Posterior cingulate gyrus (tissue), 11 donors: ENCODE measurements around the gene SAMD11.
A peak's percentile ranks its signal among the peaks of the same experiment; 100 is the strongest.

ENCODE experiments used
- DNase-seq, 10 donors: peaks; one replicate each; pipeline versions ENCODE4 v3.0.0 to v3.0.0-alpha.2; 2020 to 2021; ENCODE audit warnings: mixed read lengths in 3 of 10
- intact Hi-C: fragments of 100-400 bp; cut with DNase I; formaldehyde crosslinking; loops from one replicate; pipeline ENCODE4 v1.15.1; 2023

Gene SAMD11

GRCh38 chr1:929712-930632 is 6.2 kb downstream of the SAMD11 start:
- intact Hi-C loops: no loop called here

GRCh38 chr1:930633-931138 is 7.0 kb downstream of the SAMD11 start:
- DNase-seq: no peak
- intact Hi-C loops: no loop called here

More at GRCh38 chr1:929712-930632, 6.2 kb downstream of the SAMD11 start:
- DNase-seq: no peak

- no peak for DNase-seq
- intact Hi-C loops: no loop called here
Observed at GRCh38 chr1:931380-932172, 7.9 kb downstream of the SAMD11 start.

GRCh38 chr1:932173-932510 is 8.4 kb downstream of the SAMD11 start:
- DNase-seq: no peak
- intact Hi-C loops: no loop called here

- intact Hi-C loops: no loop called here
- DNase-seq: no peak
Observed at GRCh38 chr1:932776-933602, 9.3 kb downstream of the SAMD11 start.

DNA sequence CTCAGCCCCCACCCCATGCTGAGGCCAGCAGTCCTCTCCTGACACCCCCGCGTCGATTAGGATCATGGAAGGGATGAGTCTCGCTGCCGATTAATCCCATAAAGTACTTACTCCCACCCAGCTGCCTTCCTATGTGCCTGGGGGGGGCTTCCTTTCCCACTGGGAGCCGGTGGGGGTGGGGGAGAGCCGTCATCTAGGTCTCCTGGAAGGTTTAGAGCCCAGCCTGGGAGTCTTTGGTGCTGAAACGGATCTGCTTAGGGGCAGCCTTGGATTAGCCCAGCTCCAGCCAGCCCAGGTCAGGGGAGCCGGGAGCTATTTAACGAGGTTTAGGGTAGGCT is 9.8 kb downstream of the SAMD11 start:
- intact Hi-C loops: no loop called here
- DNase-seq: no peak

DNA sequence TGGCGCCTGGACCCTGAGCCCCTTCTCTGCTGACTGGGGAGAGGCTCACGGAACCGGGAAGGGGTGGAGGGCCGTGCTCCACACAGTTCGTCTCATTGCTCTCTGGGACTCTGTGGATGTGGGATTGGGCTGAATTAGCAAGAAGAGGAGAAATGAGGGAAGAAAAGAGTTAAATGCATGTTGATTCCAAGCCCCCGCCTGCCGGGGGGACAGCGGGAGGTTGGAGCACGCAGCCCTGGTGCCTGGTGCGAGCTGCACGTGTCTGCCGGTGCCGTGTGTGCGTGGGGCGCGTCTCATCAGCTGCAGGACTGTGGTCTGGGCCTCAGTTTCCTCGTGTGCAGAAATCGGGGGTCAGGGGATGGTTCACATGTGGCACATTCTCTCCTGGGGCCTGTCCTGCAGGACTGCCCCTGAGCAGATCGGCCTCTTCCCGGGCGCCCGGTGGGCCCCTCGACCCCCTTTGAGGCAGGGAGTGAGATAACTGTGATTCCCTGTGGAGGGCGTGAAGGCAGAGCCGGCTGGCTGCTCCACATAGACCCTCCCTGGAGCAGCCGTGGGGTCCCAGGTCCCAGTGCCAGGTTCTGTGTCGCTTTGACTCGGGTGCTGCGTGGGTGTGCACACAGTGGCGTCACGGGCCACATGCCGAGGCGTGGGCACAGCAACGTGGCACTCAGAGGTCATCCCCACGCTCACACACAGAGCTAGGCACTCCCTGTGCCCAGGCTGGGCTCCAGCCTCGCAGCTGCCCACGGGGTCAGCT is 11.4 kb downstream of the SAMD11 start:
- no peak for DNase-seq
- intact Hi-C loops: no loop called here

- no peak for DNase-seq
- intact Hi-C loops: no loop called here
Observed at GRCh38 chr1:935751-936231, 12.1 kb downstream of the SAMD11 start.

- no peak for DNase-seq
- intact Hi-C loops: no loop called here
Observed at GRCh38 chr1:936348-937264, 12.9 kb downstream of the SAMD11 start.

DNA sequence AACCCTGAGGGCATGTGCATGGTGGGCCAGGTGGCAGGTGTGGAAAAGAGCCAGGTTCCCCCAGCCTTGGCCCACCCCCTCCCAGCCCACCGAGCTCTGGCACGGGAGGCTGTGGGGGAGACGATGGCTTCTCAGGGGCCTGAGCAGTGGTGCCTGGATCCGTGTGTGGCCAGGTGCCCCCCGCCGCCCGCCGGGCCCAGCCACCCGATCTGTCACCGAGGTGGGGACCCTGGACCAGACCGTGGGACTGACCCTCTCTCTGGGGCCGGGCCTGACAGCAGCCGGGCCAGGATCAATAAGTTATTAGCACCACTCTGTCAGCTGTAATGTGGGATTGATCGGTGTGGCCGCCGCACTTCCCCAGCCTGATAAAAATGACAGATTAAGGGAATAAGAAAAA is 13.8 kb downstream of the SAMD11 start:
- intact Hi-C loops: no loop called here
- DNase-seq: no peak

DNA sequence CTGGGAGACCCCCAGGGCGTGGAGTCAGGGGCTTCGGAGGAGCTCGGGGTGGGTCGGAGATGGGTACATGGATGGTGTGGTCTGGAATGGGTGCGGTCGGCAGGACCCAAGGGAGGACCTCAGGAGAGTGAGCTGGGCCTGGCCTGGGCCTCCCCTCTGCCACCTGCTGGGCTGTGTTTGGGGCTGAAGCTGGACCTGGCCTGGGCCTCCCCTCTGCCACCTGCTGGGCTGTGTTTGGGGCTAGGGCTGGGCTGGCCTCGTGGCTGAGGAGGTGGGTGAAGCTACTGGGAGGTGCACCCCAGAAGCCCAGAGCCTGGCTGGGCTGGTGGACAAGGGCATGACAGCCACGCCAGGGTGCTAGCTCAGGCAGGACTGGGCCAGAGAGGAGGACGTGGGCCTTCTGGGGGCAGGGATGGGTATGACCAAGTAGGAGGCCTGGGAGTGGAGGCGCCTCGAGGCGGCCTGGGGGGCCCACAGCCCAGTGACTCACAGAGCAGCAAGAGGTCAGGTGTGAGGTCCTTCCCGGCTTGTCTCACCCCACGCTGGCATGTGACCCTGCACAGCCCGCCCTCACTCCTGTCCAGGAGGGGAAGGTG is 14.5 kb downstream of the SAMD11 start:
- intact Hi-C loops: no loop called here
- no peak for DNase-seq

DNA sequence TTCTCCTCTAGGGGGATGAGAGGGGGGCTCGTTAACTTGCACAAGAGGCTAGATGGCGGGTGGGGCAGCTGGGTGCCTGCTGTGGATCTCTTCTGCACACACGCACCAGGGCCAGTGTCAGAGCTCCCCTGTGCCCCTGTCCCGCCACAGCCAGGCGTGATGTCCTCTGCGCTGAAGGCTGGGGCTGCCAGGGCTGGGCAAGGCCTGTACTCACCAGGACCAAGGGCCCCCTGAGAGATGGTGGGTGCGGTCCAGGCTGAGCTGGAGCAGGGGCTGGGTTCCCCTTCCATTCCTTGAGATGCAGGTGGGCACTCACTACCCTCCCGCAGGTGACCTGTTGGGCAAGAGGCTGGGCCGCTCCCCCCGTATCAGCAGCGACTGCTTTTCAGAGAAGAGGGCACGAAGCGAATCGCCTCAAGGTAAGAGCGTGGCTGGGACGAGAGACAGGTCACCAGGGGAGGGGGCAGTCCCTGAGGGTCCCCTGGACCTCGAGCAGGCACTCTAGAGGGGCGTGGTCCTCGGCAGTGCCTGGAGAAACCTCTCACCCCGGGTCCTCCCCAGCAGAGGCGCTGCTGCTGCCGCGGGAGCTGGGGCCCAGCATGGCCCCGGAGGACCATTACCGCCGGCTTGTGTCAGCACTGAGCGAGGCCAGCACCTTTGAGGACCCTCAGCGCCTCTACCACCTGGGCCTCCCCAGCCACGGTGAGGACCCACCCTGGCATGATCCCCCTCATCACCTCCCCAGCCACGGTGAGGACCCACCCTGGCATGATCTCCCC is 15.2 kb downstream of the SAMD11 start:
- no peak for DNase-seq
- intact Hi-C loops: no loop called here

- intact Hi-C loops: no loop called here
- DNase-seq: no peak
Observed at GRCh38 chr1:939511-940106, 15.9 kb downstream of the SAMD11 start.

GRCh38 chr1:940107-941014 is 16.6 kb downstream of the SAMD11 start:
- intact Hi-C loops: no loop called here

GRCh38 chr1:941015-941587 is 17.4 kb downstream of the SAMD11 start:
- intact Hi-C loops: no loop called here
- DNase-seq: no peak

More at GRCh38 chr1:940107-941014, 16.6 kb downstream of the SAMD11 start:
- DNase-seq: peak in 1 of 10 donors; percentile 58
